ENCODE measurements around the gene RNF208.

DNA sequence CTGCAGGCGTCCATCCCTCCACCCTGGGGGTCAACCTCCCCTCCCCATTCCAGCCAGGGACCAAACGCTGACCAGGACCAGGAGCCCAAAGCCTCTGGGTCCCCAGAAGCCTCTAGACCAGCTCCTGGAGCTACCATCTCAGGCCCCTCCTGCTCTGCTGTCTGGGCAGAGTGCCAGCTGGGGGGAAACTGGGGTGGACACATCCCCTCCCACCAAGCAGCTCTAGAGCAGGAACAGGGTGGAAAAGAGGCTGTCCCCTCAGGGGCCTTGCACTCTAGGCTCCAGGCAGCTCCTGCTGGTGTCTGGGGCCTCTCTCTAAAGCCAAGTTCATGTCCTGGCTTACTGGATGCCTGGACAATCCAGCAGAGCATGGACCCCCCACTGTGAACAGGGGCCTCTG lies 29.2 kb downstream of the RNF208 start:
- TF ChIP-seq, protein P1, sequence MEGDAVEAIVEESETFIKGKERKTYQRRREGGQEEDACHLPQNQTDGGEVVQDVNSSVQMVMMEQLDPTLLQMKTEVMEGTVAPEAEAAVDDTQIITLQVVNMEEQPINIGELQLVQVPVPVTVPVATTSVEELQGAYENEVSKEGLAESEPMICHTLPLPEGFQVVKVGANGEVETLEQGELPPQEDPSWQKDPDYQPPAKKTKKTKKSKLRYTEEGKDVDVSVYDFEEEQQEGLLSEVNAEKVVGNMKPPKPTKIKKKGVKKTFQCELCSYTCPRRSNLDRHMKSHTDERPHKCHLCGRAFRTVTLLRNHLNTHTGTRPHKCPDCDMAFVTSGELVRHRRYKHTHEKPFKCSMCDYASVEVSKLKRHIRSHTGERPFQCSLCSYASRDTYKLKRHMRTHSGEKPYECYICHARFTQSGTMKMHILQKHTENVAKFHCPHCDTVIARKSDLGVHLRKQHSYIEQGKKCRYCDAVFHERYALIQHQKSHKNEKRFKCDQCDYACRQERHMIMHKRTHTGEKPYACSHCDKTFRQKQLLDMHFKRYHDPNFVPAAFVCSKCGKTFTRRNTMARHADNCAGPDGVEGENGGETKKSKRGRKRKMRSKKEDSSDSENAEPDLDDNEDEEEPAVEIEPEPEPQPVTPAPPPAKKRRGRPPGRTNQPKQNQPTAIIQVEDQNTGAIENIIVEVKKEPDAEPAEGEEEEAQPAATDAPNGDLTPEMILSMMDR (IDR thresholded peaks at IDR 0.05; ENCODE audit: low read depth, low read length, poor library complexity, severe bottlenecking) = no peak
- no peak for TF ChIP-seq EZH2phosphoT487 (IDR thresholded peaks at IDR 0.05; ENCODE audit: borderline replicate concordance, low read length)

Data from DOHH2 (cell line).